Caco-2 (cell line): ENCODE results near the gene C5orf52. TPM values are rescaled to one million over a fixed set of nuclear protein-coding genes. Genes with fewer than 3 reads are reported as not detected.

Experiments used
- BruUV-seq: library from RNA; stranded (reverse); fragments of 400-500 nt; replicated peaks from 2 replicates; lab custom pipeline; 2021; lab: Mats Ljungman, UMichigan
- CTCF ChIA-PET: fragments of 300-600 bp; sonication (Branson Sonifier 250); formaldehyde crosslinking; loops from one replicate; lab custom pipeline; 2022; ENCODE audit warnings: antibody characterized with exemption; lab: Charles Lee
- POLR2A ChIA-PET: fragments of 300-600 bp; sonication (Branson Sonifier 250); formaldehyde crosslinking; loops from one replicate; lab custom pipeline; 2022; ENCODE audit warnings: antibody characterized with exemption; lab: Charles Lee
- DNase-seq, 2 experiments: peaks; one replicate each; pipeline versions ENCODE4 v3.0.0 to v3.0.0-alpha.2; 2020 to 2022
- H3K27me3 ChIP-seq: replicated peaks from 2 replicates; pipeline ENCODE4 v1.6.0; 2011; ENCODE audit warnings: low read length; ENCODE audit not compliant: control insufficient read depth, insufficient read depth
- H3K36me3 ChIP-seq: 2 replicates; pipeline ENCODE4 v1.5.1; 2011; ENCODE audit warnings: low read length; ENCODE audit not compliant: control insufficient read depth, insufficient read depth
- H3K4me1 ChIP-seq: fragments of 250-450 bp; sonication (Bioruptor Pico); 2 replicates; pipeline ENCODE4 v1.5.1; 2020; ENCODE audit warnings: mild to moderate bottlenecking
- H3K4me3 ChIP-seq: 2 replicates; pipeline ENCODE4 v1.5.1; 2011; ENCODE audit warnings: low read depth, mild to moderate bottlenecking, control low read depth, low read length
- H3K9me3 ChIP-seq: fragments of 250-450 bp; sonication (Bioruptor Pico); 2 replicates; pipeline ENCODE4 v1.5.1; 2020; ENCODE audit warnings: mild to moderate bottlenecking, moderate library complexity
- H3K27ac Mint-ChIP-seq: one replicate; pipeline ENCODE4 v1.8.0; 2022; ENCODE audit warnings: mixed read lengths; ENCODE audit not compliant: unreplicated experiment
- H3K27me3 Mint-ChIP-seq: one replicate; pipeline ENCODE4 v1.8.0; 2022; ENCODE audit warnings: mixed read lengths; ENCODE audit not compliant: insufficient read depth, unreplicated experiment
- H3K36me3 Mint-ChIP-seq: one replicate; pipeline ENCODE4 v1.8.0; 2022; ENCODE audit warnings: mild to moderate bottlenecking, mixed read lengths; ENCODE audit not compliant: insufficient read depth, unreplicated experiment
- H3K4me1 Mint-ChIP-seq: one replicate; pipeline ENCODE4 v1.8.0; 2022; ENCODE audit warnings: low read depth, mixed read lengths; ENCODE audit not compliant: unreplicated experiment
- H3K4me3 Mint-ChIP-seq: one replicate; pipeline ENCODE4 v1.8.0; 2022; ENCODE audit warnings: mild to moderate bottlenecking, moderate library complexity, mixed read lengths; ENCODE audit not compliant: unreplicated experiment
- H3K9me3 Mint-ChIP-seq: one replicate; pipeline ENCODE4 v1.8.0; 2022; ENCODE audit warnings: mixed read lengths; ENCODE audit not compliant: unreplicated experiment
- CTCF ChIP-seq, 2 experiments: fragments of 200-600 bp in 1 of 2; IDR thresholded peaks; 1 replicate in 1 of 2; 2 replicates in 1 of 2; pipeline versions ENCODE4 v1.5.1 to v1.8.0; 2011 to 2022; ENCODE audit warnings: antibody characterized with exemption in 1 of 2, control low read depth in 1 of 2, inconsistent platforms in 1 of 2, low read depth in 1 of 2, low read length in 1 of 2, mild to moderate bottlenecking in 1 of 2, moderate library complexity in 1 of 2; ENCODE audit not compliant: insufficient read depth in 1 of 2, severe bottlenecking in 1 of 2, unreplicated experiment in 1 of 2
- intact Hi-C: fragments of 100-400 bp; cut with micrococcal nuclease; formaldehyde crosslinking; loops from one replicate; pipeline ENCODE4 v1.10.0; 2022; ENCODE audit not compliant: unreplicated experiment
- total RNA-seq: library from RNA; stranded (reverse); gene quantifications from 2 replicates; pipeline ENCODE4 v1.2.3, GENCODE V29; 2022

Gene C5orf52
- total RNA-seq, 1 experiment from 2014 or later, result not detected

GRCh38 chr5:157652377-157652692 lies 19.0 kb upstream of the C5orf52 start, which contains the start of gene SOX30:
SOX30 (minus strand) TSS chr5:157652438; CDS start chr5:157652078, 360 bp downstream.
- intact Hi-C loops, result loop anchor here (5.0 kb wide), 2 partner anchors 60 to 75 kb away; partner anchors contain the start of gene ADAM19
- Mint-ChIP-seq H3K36me3 (peaks cover 13% of the 10 kb centered on the region), H3K4me3 (peak within 1 kb of the TSS; percentile 73), H3K9me3 (peaks cover 9% of the 10 kb centered on the region), H3K27me3 (no peaks in the 10 kb centered on the region), H3K27ac (peak within 1 kb of the TSS; percentile 90), H3K4me1 (peaks cover 6% of the 10 kb centered on the region)
- POLR2A ChIA-PET, result interaction anchor here (0.7 to 1.5 kb wide), 3 partner anchors 28 to 205 kb away, joined by 3 to 5 read pairs (median 3); partner anchors contain the start of gene THG1L
- Histone ChIP-seq H3K9me3 (no peaks in the 10 kb centered on the region), H3K4me3 (peak within 1 kb of the TSS; percentile 57), H3K27me3 (no peaks in the 10 kb centered on the region), H3K4me1 (peaks cover 7% of the 10 kb centered on the region), H3K36me3 (no peaks in the 10 kb centered on the region)
- BruUV-seq, result TSS peak; percentile 65
- TF ChIP-seq CTCF (IDR thresholded peaks at IDR 0.05; ENCODE audit: insufficient read depth in 1 of 2, low read depth in 1 of 2, low read length in 1 of 2, severe bottlenecking in 1 of 2, unreplicated experiment in 1 of 2), result no peak
- CTCF ChIA-PET, result interaction anchor here (1.5 to 2.1 kb wide), 5 partner anchors 16 to 324 kb away, joined by 3 to 16 read pairs (median 6); partner anchors contain the start of genes LSM11 and THG1L
- DNase-seq, result no peak

GRCh38 chr5:157657516-157657915 lies 13.8 kb upstream of the C5orf52 start:
- Histone ChIP-seq H3K4me1 (peaks cover 13% of the 10 kb centered on the region), H3K9me3 (0 out of 2 replicates have a peak, but pooled peaks cover 4% of the 10 kb centered on the region), H3K36me3 (no peaks in the 10 kb centered on the region), H3K4me3 (no peak overlapping the region), H3K27me3 (no peaks in the 10 kb centered on the region)
- Mint-ChIP-seq H3K27me3 (no peaks in the 10 kb centered on the region), H3K36me3 (peaks cover under 1% of the 10 kb centered on the region), H3K9me3 (peaks cover 9% of the 10 kb centered on the region), H3K4me1 (peaks cover 15% of the 10 kb centered on the region), H3K4me3 (no peak overlapping the region), H3K27ac (no peak overlapping the region)
- CTCF ChIA-PET, result no interaction called here
- POLR2A ChIA-PET, result no interaction called here
- no peak for TF ChIP-seq CTCF (IDR thresholded peaks at IDR 0.05; ENCODE audit: insufficient read depth in 1 of 2, low read depth in 1 of 2, low read length in 1 of 2, severe bottlenecking in 1 of 2, unreplicated experiment in 1 of 2)
- intact Hi-C loops, result no loop called here
- BruUV-seq, result no TSS peak
- DNase-seq, result no peak

- CTCF ChIA-PET, result no interaction called here
- H3K36me3 Mint-ChIP-seq, result no peaks in the 10 kb centered on the region
- no peak overlapping the region for H3K27ac Mint-ChIP-seq
- H3K4me1 ChIP-seq, result peaks cover 14% of the 10 kb centered on the region; the same call in 1 of the 2 replicates
- H3K9me3 Mint-ChIP-seq, result no peaks in the 10 kb centered on the region
- H3K27me3 ChIP-seq, result no peaks in the 10 kb centered on the region
- H3K9me3 ChIP-seq, result 0 out of 2 replicates have a peak, but pooled peaks cover 4% of the 10 kb centered on the region
- TF ChIP-seq CTCF (IDR thresholded peaks at IDR 0.05; ENCODE audit: insufficient read depth in 1 of 2, low read depth in 1 of 2, low read length in 1 of 2, severe bottlenecking in 1 of 2, unreplicated experiment in 1 of 2), result no peak
- no TSS peak for BruUV-seq
- no peak overlapping the region for H3K4me3 Mint-ChIP-seq
- DNase-seq, result no peak
- H3K4me1 Mint-ChIP-seq, result peaks cover 14% of the 10 kb centered on the region
- no peaks in the 10 kb centered on the region for H3K27me3 Mint-ChIP-seq
- no peak overlapping the region for H3K4me3 ChIP-seq
- intact Hi-C loops, result no loop called here
- POLR2A ChIA-PET, result no interaction called here
- H3K36me3 ChIP-seq, result no peaks in the 10 kb centered on the region
These were observed 12.4 kb upstream of the C5orf52 start for GRCh38 chr5:157658893-157659292.
